HCT116 (cell line): Measurements from ENCODE around the gene ZGPAT. TPM values are rescaled to one million over a fixed set of nuclear protein-coding genes. Genes with fewer than 3 reads are reported as not detected.

Experiments
- ATAC-seq: fragments of 200-7000 bp; cut with Tn5 transposase; 2 replicates; pipeline ENCODE4 v1.9.1; 2020; ENCODE audit warnings: mild to moderate bottlenecking, moderate library complexity
- BruUV-seq: library from RNA; stranded (reverse); fragments of 400-500 nt; replicated peaks from 2 replicates; lab custom pipeline; 2021; lab: Mats Ljungman, UMichigan
- CTCF ChIA-PET: fragments of 300-600 bp; sonication (Branson Sonifier 250); formaldehyde crosslinking; loops from one replicate; lab custom pipeline; 2021; ENCODE audit warnings: antibody characterized with exemption; lab: Charles Lee
- POLR2A ChIA-PET: fragments of 300-600, 350-600 bp; sonication (Branson Sonifier 250); formaldehyde crosslinking; loops from one replicate; lab custom pipeline; 2021; ENCODE audit warnings: antibody characterized with exemption; lab: Charles Lee
- RAD21 ChIA-PET, 2 experiments: fragments of 300-600 bp; sonication (Branson Sonifier 250); formaldehyde crosslinking; loops; one replicate each; lab custom pipeline; 2023; ENCODE audit warnings: low total read pairs in 2 of 2; ENCODE audit not compliant: uncharacterized antibody in 2 of 2, unreplicated experiment in 2 of 2, low non-redundant PET in 1 of 2; lab: Charles Lee
- DNase-seq: peaks from one replicate; pipeline ENCODE4 v3.0.0-alpha.2; 2010; ENCODE audit warnings: low read depth, low spot score
- H2AFZ ChIP-seq: fragments of 200-600 bp; shearing (Covaris generic), sonication (generic); 2 replicates; pipeline ENCODE4 v1.6.1; 2017; ENCODE audit warnings: low read depth, mixed run types, mixed read lengths, antibody characterized with exemption, low read length; ENCODE audit not compliant: poor library complexity, severe bottlenecking
- H3K27ac ChIP-seq: 2 replicates; pipeline ENCODE4 v1.5.1; 2012; ENCODE audit warnings: low read depth, low read length
- H3K27me3 ChIP-seq: fragments of 200-600 bp; sonication (generic); 2 replicates; pipeline ENCODE4 v1.6.1; 2016; ENCODE audit warnings: mixed run types, low read length, mixed read lengths; ENCODE audit not compliant: insufficient read depth
- H3K36me3 ChIP-seq, 2 experiments: fragments of 200-500 bp in 1 of 2; fragments of 200-600 bp in 1 of 2; sonication (Bioruptor generic) in 1 of 2; sonication (generic) in 1 of 2; 2 replicates each; pipeline versions ENCODE4 v1.5.1 to v1.6.1; 2014 to 2016; ENCODE audit warnings: low read length in 2 of 2, inconsistent platforms in 1 of 2, mixed read lengths in 1 of 2, mixed run types in 1 of 2; ENCODE audit not compliant: insufficient read depth in 2 of 2, control insufficient read depth in 1 of 2
- H3K4me1 ChIP-seq, 2 experiments: fragments of 200-600 bp in 1 of 2; sonication (generic) in 1 of 2; 2 replicates each; pipeline versions ENCODE4 v1.5.1 to v1.6.1; 2012 to 2017; ENCODE audit warnings: low read length in 2 of 2, inconsistent platforms in 1 of 2, mild to moderate bottlenecking in 1 of 2, mixed read lengths in 1 of 2, mixed run types in 1 of 2, moderate library complexity in 1 of 2; ENCODE audit not compliant: insufficient read depth in 2 of 2, control insufficient read depth in 1 of 2
- H3K4me2 ChIP-seq: fragments of 200-600 bp; sonication (generic); 2 replicates; pipeline ENCODE4 v1.6.1; 2017; ENCODE audit warnings: mixed run types, low read length, mixed read lengths
- H3K4me3 ChIP-seq, 2 experiments: fragments of 200-600 bp in 1 of 2; sonication (generic) in 1 of 2; replicated peaks in 1 of 2; 2 replicates each; pipeline ENCODE4 v1.5.1; 2011 to 2016; ENCODE audit warnings: low read length in 2 of 2, control low read depth in 1 of 2, low read depth in 1 of 2, mild to moderate bottlenecking in 1 of 2, mixed read lengths in 1 of 2, mixed run types in 1 of 2
- H3K79me2 ChIP-seq: fragments of 200-600 bp; sonication (generic); 2 replicates; pipeline ENCODE4 v1.6.1; 2017; ENCODE audit warnings: mild to moderate bottlenecking, mixed run types, low read length, moderate library complexity, mixed read lengths; ENCODE audit not compliant: insufficient read depth
- H3K9ac ChIP-seq: fragments of 200-600 bp; sonication (generic); 2 replicates; pipeline ENCODE4 v1.6.1; 2016; ENCODE audit warnings: low read length, mixed read lengths
- H3K9me2 ChIP-seq: fragments of 200-600 bp; sonication (generic), shearing (Covaris generic); 2 replicates; pipeline ENCODE4 v1.6.1; 2017; ENCODE audit warnings: mixed run types, mild to moderate bottlenecking, moderate library complexity; ENCODE audit not compliant: insufficient read depth
- H3K9me3 ChIP-seq, 2 experiments: fragments of 200-500 bp in 1 of 2; fragments of 200-600 bp in 1 of 2; sonication (Bioruptor generic) in 1 of 2; sonication (generic) in 1 of 2; 2 replicates each; pipeline ENCODE4 v1.6.1; 2014 to 2017; ENCODE audit warnings: low read length in 2 of 2, mixed read lengths in 2 of 2, inconsistent platforms in 1 of 2, low read depth in 1 of 2, mild to moderate bottlenecking in 1 of 2, mixed run types in 1 of 2, moderate library complexity in 1 of 2; ENCODE audit not compliant: control insufficient read depth in 1 of 2, insufficient read depth in 1 of 2
- H4K20me1 ChIP-seq: fragments of 200-600 bp; sonication (generic), shearing (Covaris generic); 2 replicates; pipeline ENCODE4 v1.6.1; 2017; ENCODE audit warnings: mixed run types, mild to moderate bottlenecking, moderate library complexity; ENCODE audit not compliant: insufficient read depth
- ATF3 ChIP-seq: IDR thresholded peaks from 2 replicates; pipeline ENCODE4 v1.6.1; 2012
- CBX3 ChIP-seq: IDR thresholded peaks from 2 replicates; pipeline ENCODE4 v1.6.1; 2012; ENCODE audit warnings: low read depth
- CEBPB ChIP-seq: IDR thresholded peaks from 2 replicates; pipeline ENCODE4 v1.6.1; 2012; ENCODE audit warnings: low read depth
- EGR1 ChIP-seq: IDR thresholded peaks from 2 replicates; pipeline ENCODE4 v1.6.1; 2012; ENCODE audit warnings: low read depth
- ELF1 ChIP-seq: IDR thresholded peaks from 2 replicates; pipeline ENCODE4 v1.6.1; 2012; ENCODE audit warnings: low read depth, borderline replicate concordance
- EZH2 ChIP-seq: fragments of 200-600 bp; sonication (generic); IDR thresholded peaks from 2 replicates; pipeline ENCODE4 v1.6.1; 2017; ENCODE audit warnings: antibody characterized with exemption, mixed run types
- POLR2AphosphoS5 ChIP-seq: IDR thresholded peaks from 2 replicates; pipeline ENCODE4 v1.6.1; 2011; ENCODE audit warnings: mild to moderate bottlenecking, low read depth, low read length, moderate library complexity
- SP1 ChIP-seq: IDR thresholded peaks from 2 replicates; pipeline ENCODE4 v1.6.1; 2012; ENCODE audit warnings: low read depth
- TCF7L2 ChIP-seq: IDR thresholded peaks from 2 replicates; pipeline ENCODE4 v1.7.0; 2011; ENCODE audit warnings: borderline replicate concordance, inconsistent platforms; ENCODE audit not compliant: insufficient read depth, insufficient read length; ENCODE audit errors: extremely low read depth
- intact Hi-C: fragments of 100-400 bp; cut with micrococcal nuclease; formaldehyde crosslinking; loops from 2 replicates; pipeline ENCODE4 v1.10.0; 2022
- total RNA-seq: library from RNA; stranded (reverse); gene quantifications from one replicate; pipeline ENCODE4 v1.2.1, GENCODE V29; 2021; ENCODE audit not compliant: unreplicated experiment
- TF ChIP-seq, protein P1 (sequence below): IDR thresholded peaks from 2 replicates; pipeline ENCODE4 v1.6.1; 2012; ENCODE audit warnings: low read depth
- TF ChIP-seq, protein P2 (sequence below), 3 experiments: fragments of 200-600 bp in 1 of 3; sonication (generic) in 1 of 3; IDR thresholded peaks in 2 of 3; conservative IDR thresholded peaks in 1 of 3; 2 replicates each; pipeline ENCODE4 v1.5.1; 2012 to 2017; ENCODE audit warnings: low read depth in 2 of 3, low read length in 2 of 3, antibody characterized with exemption in 1 of 3, borderline replicate concordance in 1 of 3, control low read depth in 1 of 3, mild to moderate bottlenecking in 1 of 3, mixed read lengths in 1 of 3, mixed run types in 1 of 3, moderate library complexity in 1 of 3; ENCODE audit not compliant: insufficient read depth in 1 of 3
- TF ChIP-seq, protein P3 (sequence below): IDR thresholded peaks from 2 replicates; pipeline ENCODE4 v1.6.1; 2011; ENCODE audit warnings: mild to moderate bottlenecking, low read length, moderate library complexity; ENCODE audit not compliant: insufficient replicate concordance; ENCODE audit errors: extremely low read depth

The ZGPAT gene
- total RNA-seq, 1 experiment from 2014 or later: 30.6 TPM

GRCh38 chr20:63700199-63701050, 7.4 kb upstream of the ZGPAT start (continued):
- no peak; the same call in 1 of the 2 replicates for TF ChIP-seq POLR2AphosphoS5

DNA sequence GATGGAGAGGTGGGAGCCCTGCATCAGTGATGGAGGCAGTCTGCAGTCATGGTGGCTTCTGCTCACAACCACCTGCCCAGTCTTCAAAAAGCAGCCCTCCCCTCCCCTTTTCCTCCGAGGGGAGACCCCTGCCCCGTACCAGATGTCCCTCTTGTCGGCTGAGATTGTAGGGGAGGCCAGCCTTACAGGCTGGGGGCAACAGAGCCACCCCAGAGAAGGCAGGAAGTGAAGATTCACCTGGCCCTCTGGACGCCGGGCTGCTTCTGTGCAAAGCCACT, 6.8 kb upstream of the ZGPAT start:
- ChIA-PET CTCF (no interaction called here), POLR2A (interaction anchor here (0.6 to 1.0 kb wide), 2 partner anchors 18 to 19 kb away, joined by 3 read pairs; no protein-coding TSS in a partner anchor)
- H3K9ac ChIP-seq: peak overlapping the region; percentile 71; the same call in 1 of the 2 replicates

More for the DNA sequence above, 6.8 kb upstream of the ZGPAT start:
- RAD21 ChIA-PET: no interaction called here
- H3K4me2 ChIP-seq: peak overlapping the region; percentile 19; the same call in 1 of the 2 replicates
- intact Hi-C loops: loop anchor here (10.0 kb wide), 1 partner anchor 354 kb away; no protein-coding TSS in a partner anchor
- no peaks in the 10 kb centered on the region for H4K20me1 ChIP-seq
- no TSS peak for BruUV-seq
- H3K36me3 ChIP-seq: peaks cover 4 to 20% of the 10 kb centered on the region in 2 experiments; a peak in 3 of 4 replicates
- H3K79me2 ChIP-seq: peaks cover 24% of the 10 kb centered on the region
- ATAC-seq: no peak
- no peak for DNase-seq
- peaks cover 34 to 72% of the 10 kb centered on the region in 2 experiments for H3K4me1 ChIP-seq
- no peak overlapping the region for H3K4me3 ChIP-seq
- H3K27ac ChIP-seq: peak overlapping the region; percentile 91; the same call in 1 of the 2 replicates
- H3K9me2 ChIP-seq: no peaks in the 10 kb centered on the region
- H2AFZ ChIP-seq: no peak overlapping the region
- TF ChIP-seq ATF3: no peak
- TF ChIP-seq, protein P1, sequence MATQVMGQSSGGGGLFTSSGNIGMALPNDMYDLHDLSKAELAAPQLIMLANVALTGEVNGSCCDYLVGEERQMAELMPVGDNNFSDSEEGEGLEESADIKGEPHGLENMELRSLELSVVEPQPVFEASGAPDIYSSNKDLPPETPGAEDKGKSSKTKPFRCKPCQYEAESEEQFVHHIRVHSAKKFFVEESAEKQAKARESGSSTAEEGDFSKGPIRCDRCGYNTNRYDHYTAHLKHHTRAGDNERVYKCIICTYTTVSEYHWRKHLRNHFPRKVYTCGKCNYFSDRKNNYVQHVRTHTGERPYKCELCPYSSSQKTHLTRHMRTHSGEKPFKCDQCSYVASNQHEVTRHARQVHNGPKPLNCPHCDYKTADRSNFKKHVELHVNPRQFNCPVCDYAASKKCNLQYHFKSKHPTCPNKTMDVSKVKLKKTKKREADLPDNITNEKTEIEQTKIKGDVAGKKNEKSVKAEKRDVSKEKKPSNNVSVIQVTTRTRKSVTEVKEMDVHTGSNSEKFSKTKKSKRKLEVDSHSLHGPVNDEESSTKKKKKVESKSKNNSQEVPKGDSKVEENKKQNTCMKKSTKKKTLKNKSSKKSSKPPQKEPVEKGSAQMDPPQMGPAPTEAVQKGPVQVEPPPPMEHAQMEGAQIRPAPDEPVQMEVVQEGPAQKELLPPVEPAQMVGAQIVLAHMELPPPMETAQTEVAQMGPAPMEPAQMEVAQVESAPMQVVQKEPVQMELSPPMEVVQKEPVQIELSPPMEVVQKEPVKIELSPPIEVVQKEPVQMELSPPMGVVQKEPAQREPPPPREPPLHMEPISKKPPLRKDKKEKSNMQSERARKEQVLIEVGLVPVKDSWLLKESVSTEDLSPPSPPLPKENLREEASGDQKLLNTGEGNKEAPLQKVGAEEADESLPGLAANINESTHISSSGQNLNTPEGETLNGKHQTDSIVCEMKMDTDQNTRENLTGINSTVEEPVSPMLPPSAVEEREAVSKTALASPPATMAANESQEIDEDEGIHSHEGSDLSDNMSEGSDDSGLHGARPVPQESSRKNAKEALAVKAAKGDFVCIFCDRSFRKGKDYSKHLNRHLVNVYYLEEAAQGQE: no peak
- TF ChIP-seq ELF1: no peak
- TF ChIP-seq, protein P2, sequence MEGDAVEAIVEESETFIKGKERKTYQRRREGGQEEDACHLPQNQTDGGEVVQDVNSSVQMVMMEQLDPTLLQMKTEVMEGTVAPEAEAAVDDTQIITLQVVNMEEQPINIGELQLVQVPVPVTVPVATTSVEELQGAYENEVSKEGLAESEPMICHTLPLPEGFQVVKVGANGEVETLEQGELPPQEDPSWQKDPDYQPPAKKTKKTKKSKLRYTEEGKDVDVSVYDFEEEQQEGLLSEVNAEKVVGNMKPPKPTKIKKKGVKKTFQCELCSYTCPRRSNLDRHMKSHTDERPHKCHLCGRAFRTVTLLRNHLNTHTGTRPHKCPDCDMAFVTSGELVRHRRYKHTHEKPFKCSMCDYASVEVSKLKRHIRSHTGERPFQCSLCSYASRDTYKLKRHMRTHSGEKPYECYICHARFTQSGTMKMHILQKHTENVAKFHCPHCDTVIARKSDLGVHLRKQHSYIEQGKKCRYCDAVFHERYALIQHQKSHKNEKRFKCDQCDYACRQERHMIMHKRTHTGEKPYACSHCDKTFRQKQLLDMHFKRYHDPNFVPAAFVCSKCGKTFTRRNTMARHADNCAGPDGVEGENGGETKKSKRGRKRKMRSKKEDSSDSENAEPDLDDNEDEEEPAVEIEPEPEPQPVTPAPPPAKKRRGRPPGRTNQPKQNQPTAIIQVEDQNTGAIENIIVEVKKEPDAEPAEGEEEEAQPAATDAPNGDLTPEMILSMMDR (IDR thresholded peaks at IDR 0.05 in 2 of 3, conservative IDR thresholded peaks at IDR 0.05 in 1 of 3; ENCODE audit: borderline replicate concordance in 1 of 3, insufficient read depth in 1 of 3, low read depth in 2 of 3, low read length in 2 of 3): no peak
- TF ChIP-seq CBX3: no peak
- TF ChIP-seq, protein P3, sequence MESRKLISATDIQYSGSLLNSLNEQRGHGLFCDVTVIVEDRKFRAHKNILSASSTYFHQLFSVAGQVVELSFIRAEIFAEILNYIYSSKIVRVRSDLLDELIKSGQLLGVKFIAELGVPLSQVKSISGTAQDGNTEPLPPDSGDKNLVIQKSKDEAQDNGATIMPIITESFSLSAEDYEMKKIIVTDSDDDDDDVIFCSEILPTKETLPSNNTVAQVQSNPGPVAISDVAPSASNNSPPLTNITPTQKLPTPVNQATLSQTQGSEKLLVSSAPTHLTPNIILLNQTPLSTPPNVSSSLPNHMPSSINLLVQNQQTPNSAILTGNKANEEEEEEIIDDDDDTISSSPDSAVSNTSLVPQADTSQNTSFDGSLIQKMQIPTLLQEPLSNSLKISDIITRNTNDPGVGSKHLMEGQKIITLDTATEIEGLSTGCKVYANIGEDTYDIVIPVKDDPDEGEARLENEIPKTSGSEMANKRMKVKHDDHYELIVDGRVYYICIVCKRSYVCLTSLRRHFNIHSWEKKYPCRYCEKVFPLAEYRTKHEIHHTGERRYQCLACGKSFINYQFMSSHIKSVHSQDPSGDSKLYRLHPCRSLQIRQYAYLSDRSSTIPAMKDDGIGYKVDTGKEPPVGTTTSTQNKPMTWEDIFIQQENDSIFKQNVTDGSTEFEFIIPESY: no peak
- TF ChIP-seq EGR1: no peak
- TF ChIP-seq CEBPB: no peak
- no peak for TF ChIP-seq SP1
- no peak for TF ChIP-seq EZH2
- TF ChIP-seq TCF7L2: no peak
- H3K9me3 ChIP-seq: no peaks in the 10 kb centered on the region
- no peaks in the 10 kb centered on the region for H3K27me3 ChIP-seq
